Measurements from ENCODE around the gene HIF1AN. TPM values are rescaled to one million over a fixed set of nuclear protein-coding genes. Genes with fewer than 3 reads are reported as not detected.

HIF1AN gene
- 15.9 and 17.9 TPM in 2 replicates for total RNA-seq

GRCh38 chr10:100535715-100536353 lies at the start of gene HIF1AN:
Gene HIF1AN, plus strand, starts transcription at chr10:100535943. Its CDS starts 16 bp downstream, at chr10:100535959.

GRCh38 chr10:100519311-100520051 lies 16.3 kb upstream of the HIF1AN start, which contains the start of gene SEC31B:
Gene SEC31B, minus strand, starts transcription at chr10:100519861. Its CDS starts 2,909 bp downstream, at chr10:100516952.

GRCh38 chr10:100529475-100530298 lies 6.1 kb upstream of the HIF1AN start, which contains the start of gene NDUFB8:
Gene NDUFB8, minus strand, starts transcription at chr10:100529871. Its CDS starts 20 bp downstream, at chr10:100529851.

Other genes starting within 250 kb of the HIF1AN start
- 54.9 and 63.2 TPM in 2 replicates for gene BLOC1S2, start 249.3 kb upstream of the HIF1AN start, total RNA-seq
- gene PKD2L1, start 205.7 kb upstream of the HIF1AN start, total RNA-seq: not detected in 2 replicates
- 72.6 and 142 TPM in 2 replicates for gene SCD, start 188.7 kb upstream of the HIF1AN start, total RNA-seq
- not detected in 2 replicates for gene WNT8B, start 72.9 kb upstream of the HIF1AN start, total RNA-seq
- gene SEC31B, start 16.1 kb upstream of the HIF1AN start, total RNA-seq: 4.6 and 6.4 TPM in 2 replicates
- 88.1 and 126 TPM in 2 replicates for gene NDUFB8, start 6.1 kb upstream of the HIF1AN start, total RNA-seq
- not detected in 2 replicates for gene PAX2, start 209.6 kb downstream of the HIF1AN start, total RNA-seq